ENCODE measurements around the gene PPAN. TPM values are rescaled to one million over a fixed set of nuclear protein-coding genes. Genes with fewer than 3 reads are reported as not detected.

PPAN gene
- total and polyA plus RNA-seq, 4 donors: 15.0 to 61.4 (median 47.5) TPM

DNA sequence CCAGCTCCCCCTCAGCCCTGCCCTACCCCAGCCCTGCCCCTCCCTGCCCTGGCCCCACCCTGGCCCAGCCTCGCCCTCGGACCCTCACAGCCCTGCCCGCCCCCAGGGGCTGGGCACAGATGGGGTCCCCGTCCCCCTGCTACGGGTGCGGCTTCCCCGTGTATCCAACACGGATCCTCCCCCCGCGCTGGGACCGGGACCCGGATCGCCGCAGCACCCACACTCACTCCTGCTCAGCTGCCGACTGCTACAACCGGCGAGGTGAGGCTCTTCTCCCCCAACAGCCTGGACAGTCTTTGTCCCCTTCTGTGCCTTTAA lies 14.8 kb upstream of the PPAN start:
- Histone ChIP-seq H3K9ac (ENCODE audit: insufficient read depth in 1 of 2, low read length in 2 of 2) (no peak overlapping the region), H3K4me1 (ENCODE audit: control insufficient read depth in 5 of 5, insufficient read depth in 5 of 5, low read length in 5 of 5) (peaks cover 0 to 7% (median 1%) of the 10 kb centered on the region in 5 donors), H3K27me3 (ENCODE audit: control insufficient read depth in 3 of 3, insufficient read depth in 3 of 3, low read length in 2 of 3) (no peaks in the 10 kb centered on the region), H3K4me3 (no peak overlapping the region), H3K9me3 (ENCODE audit: control insufficient read depth in 4 of 4, insufficient read depth in 3 of 4, low read length in 3 of 4) (no peaks in the 10 kb centered on the region), H3K36me3 (ENCODE audit: control insufficient read depth in 4 of 4, insufficient read depth in 4 of 4, low read length in 4 of 4) (peaks cover 0 to 27% (median 16%) of the 10 kb centered on the region in 4 donors), H3K27ac (ENCODE audit: low read depth in 1 of 2, low read length in 1 of 2) (no peak overlapping the region)
- 95 to 97% methylated on average over 15 to 17 of the region's 17 CpGs for WGBS, 2 donors
- ATAC-seq (ENCODE audit: insufficient read depth, low FRiP score) (no peak), DNase-seq (no peak)
- TF ChIP-seq, protein P1, sequence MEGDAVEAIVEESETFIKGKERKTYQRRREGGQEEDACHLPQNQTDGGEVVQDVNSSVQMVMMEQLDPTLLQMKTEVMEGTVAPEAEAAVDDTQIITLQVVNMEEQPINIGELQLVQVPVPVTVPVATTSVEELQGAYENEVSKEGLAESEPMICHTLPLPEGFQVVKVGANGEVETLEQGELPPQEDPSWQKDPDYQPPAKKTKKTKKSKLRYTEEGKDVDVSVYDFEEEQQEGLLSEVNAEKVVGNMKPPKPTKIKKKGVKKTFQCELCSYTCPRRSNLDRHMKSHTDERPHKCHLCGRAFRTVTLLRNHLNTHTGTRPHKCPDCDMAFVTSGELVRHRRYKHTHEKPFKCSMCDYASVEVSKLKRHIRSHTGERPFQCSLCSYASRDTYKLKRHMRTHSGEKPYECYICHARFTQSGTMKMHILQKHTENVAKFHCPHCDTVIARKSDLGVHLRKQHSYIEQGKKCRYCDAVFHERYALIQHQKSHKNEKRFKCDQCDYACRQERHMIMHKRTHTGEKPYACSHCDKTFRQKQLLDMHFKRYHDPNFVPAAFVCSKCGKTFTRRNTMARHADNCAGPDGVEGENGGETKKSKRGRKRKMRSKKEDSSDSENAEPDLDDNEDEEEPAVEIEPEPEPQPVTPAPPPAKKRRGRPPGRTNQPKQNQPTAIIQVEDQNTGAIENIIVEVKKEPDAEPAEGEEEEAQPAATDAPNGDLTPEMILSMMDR (IDR thresholded peaks at IDR 0.05; ENCODE audit: control extremely low read depth, extremely low read depth): no peak

DNA sequence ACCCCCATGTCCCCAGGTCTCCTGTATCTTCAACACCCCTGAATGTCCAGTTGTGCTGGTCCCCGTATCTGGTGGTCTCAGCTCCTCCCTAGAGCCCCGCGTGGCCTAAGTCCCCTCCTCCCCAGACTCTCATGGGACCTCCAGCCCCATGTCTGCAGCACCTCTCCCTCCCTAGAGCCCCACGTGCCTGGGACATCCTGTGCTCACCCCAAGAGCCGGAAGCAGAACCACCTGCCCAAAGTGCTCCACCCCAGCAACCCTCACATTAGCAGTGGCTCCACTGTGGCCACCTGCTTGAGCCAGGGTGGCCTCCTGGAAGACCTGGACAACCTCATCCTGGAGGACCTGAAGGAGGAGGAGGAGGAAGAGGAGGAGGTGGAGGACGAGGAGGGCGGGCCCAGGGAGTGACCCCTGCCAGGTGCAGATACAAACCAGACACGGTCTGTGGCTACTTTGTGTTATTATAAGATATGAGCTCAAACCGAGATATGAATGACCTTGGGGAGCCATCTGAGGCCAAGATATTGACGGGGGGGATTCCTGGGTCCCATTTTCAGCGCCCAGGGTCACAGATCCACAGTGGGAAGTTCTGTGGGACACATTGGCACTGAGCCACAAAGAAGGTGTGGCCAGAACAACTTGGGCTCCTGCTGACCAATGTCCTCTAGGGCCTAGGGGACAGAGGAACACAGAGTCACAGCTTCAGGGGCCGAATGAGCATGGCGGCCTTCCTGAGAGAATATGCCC lies 14.1 kb upstream of the PPAN start:
- DNase-seq: no peak
- H3K27ac ChIP-seq (ENCODE audit: low read depth in 1 of 2, low read length in 1 of 2): no peak overlapping the region
- TF ChIP-seq, protein P1 (IDR thresholded peaks at IDR 0.05; ENCODE audit: control extremely low read depth, extremely low read depth): no peak
- no peaks in the 10 kb centered on the region for H3K9me3 ChIP-seq (ENCODE audit: control insufficient read depth in 4 of 4, insufficient read depth in 3 of 4, low read length in 3 of 4)
- ATAC-seq (ENCODE audit: insufficient read depth, low FRiP score): no peak
- H3K9ac ChIP-seq (ENCODE audit: insufficient read depth in 1 of 2, low read length in 2 of 2): no peak overlapping the region
- no peak overlapping the region for H3K4me3 ChIP-seq
- H3K4me1 ChIP-seq (ENCODE audit: control insufficient read depth in 5 of 5, insufficient read depth in 5 of 5, low read length in 5 of 5): peaks cover 0 to 6% (median 3%) of the 10 kb centered on the region in 5 donors
- peaks cover 0 to 27% (median 16%) of the 10 kb centered on the region in 4 donors for H3K36me3 ChIP-seq (ENCODE audit: control insufficient read depth in 4 of 4, insufficient read depth in 4 of 4, low read length in 4 of 4)
- WGBS, 2 donors: 90% methylated on average over 13 of the region's 13 CpGs
- no peaks in the 10 kb centered on the region for H3K27me3 ChIP-seq (ENCODE audit: control insufficient read depth in 3 of 3, insufficient read depth in 3 of 3, low read length in 2 of 3)

DNA sequence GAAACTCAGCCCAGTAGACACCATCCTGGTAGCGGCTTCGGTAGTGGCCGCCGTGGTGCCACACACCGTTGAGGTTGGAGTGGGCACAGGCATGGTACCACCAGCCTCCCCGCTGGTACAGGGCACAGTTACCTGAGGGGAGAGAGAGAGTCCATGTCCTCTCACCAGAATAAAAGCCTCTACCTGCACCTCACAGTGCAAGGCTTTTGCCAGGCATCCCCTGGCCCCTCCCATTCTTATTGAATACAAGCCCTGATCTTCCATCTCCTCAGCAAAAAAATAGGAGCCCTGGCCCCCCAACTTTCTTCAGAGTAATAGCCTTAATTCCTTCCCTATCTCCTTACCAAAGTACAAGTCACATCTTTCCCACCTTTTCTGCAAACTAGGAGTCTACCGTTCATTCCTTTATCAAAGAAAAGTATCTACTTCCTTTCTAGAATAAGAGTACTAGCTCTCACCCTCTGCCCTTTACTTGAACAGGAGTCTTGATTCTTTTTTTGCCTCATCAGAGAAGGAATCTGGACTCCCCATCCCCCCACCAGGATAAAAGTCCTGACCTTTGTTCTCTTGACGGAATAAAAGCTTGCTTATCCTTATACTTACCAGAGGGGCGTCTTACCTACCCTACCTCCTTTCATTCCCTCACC lies 13.4 kb upstream of the PPAN start:
- Histone ChIP-seq H3K36me3 (ENCODE audit: control insufficient read depth in 4 of 4, insufficient read depth in 4 of 4, low read length in 4 of 4) (peaks cover 0 to 27% (median 16%) of the 10 kb centered on the region in 4 donors), H3K9ac (ENCODE audit: insufficient read depth in 1 of 2, low read length in 2 of 2) (no peak overlapping the region), H3K9me3 (ENCODE audit: control insufficient read depth in 4 of 4, insufficient read depth in 3 of 4, low read length in 3 of 4) (no peaks in the 10 kb centered on the region), H3K27me3 (ENCODE audit: control insufficient read depth in 3 of 3, insufficient read depth in 3 of 3, low read length in 2 of 3) (no peaks in the 10 kb centered on the region), H3K4me3 (no peak overlapping the region), H3K4me1 (ENCODE audit: control insufficient read depth in 5 of 5, insufficient read depth in 5 of 5, low read length in 5 of 5) (peaks cover 0 to 6% (median 3%) of the 10 kb centered on the region in 5 donors), H3K27ac (ENCODE audit: low read depth in 1 of 2, low read length in 1 of 2) (no peak overlapping the region)
- ATAC-seq (ENCODE audit: insufficient read depth, low FRiP score) (no peak), DNase-seq (no peak)
- TF ChIP-seq, protein P1 (IDR thresholded peaks at IDR 0.05; ENCODE audit: control extremely low read depth, extremely low read depth): no peak
- 95 to 97% methylated on average over 9 of the region's 9 CpGs for whole genome bisulfite sequencing, 2 donors

All from lung (tissue), 12 donors.